Activated CD4-positive, alpha-beta T cell treated with anti-CD3 and anti-CD28 coated beads, Interleukin-2, amount 50 U/mL, for 16 hours (primary cell): Measurements from ENCODE around the gene NRARP.
A peak's percentile ranks its signal among the peaks of the same experiment; 100 is the strongest.

ENCODE experiments used
- DNase-seq: peaks from one replicate; pipeline ENCODE4 v3.0.0-alpha.2; 2020

The NRARP gene

DNA sequence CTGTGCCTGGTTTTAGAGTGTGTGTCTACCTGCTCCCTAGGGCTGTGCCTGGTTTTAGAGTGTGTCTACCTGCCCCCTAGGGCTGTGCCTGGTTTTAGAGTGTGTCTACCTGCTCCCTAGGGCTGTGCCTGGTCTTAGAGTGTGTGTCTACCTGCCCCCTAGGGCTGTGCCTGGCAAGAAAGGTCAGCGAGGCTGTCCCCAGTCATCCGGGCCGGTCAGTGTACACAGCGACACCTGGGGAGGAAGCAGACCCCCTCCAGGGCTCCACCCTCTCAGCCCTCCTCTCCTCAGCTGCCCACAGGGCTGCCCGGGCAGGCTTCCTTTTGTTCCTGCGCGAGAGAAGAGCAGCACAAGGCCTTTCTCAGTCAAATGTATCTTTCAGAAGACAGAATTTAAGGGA lies 4.1 kb downstream of the NRARP start:
- DNase-seq = no peak

- no peak for DNase-seq
Measured at GRCh38 chr9:137296670-137297664, 5.1 kb downstream of the NRARP start.

DNA sequence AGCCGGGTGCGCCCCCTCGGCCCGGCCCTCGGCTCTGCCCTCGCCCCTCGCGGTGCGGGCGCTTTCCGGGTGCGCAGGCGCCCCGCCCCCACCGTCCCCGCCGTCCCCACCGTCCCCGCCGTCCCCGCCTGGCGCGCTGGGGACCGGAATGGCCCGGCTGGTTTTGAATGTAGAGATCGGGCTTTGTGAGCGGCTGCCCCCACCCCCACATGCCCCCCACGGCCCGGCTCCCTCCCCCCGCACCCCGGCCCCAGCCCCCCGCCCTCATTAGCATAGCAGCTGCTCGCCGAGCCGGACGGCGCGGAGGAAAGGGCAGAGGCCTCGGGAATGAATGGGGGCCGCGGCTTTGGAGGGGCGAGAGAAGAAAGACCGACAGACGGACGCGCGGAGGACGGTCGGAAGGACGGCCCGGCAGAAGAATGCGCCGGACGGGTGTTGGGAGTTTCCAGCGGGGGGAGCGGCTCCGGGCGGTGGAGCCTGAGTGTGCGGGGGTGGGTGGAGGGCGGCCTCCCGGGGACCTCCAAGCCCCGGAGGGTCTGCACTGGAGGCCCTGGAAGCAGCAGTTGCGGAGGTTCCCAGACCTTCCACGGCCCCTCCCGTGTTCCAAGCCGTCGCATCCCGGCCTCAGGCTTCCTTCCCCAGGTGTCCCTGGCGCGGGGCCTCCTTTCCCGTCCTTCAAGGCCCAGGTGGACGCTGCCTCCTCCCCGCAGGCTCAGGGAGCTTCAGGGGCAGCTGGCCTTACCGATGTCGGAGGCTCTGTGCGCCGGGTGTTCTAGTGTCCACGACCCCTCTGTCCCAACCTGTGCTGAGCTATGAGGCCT lies 6.0 kb downstream of the NRARP start:
- no peak for DNase-seq

DNA sequence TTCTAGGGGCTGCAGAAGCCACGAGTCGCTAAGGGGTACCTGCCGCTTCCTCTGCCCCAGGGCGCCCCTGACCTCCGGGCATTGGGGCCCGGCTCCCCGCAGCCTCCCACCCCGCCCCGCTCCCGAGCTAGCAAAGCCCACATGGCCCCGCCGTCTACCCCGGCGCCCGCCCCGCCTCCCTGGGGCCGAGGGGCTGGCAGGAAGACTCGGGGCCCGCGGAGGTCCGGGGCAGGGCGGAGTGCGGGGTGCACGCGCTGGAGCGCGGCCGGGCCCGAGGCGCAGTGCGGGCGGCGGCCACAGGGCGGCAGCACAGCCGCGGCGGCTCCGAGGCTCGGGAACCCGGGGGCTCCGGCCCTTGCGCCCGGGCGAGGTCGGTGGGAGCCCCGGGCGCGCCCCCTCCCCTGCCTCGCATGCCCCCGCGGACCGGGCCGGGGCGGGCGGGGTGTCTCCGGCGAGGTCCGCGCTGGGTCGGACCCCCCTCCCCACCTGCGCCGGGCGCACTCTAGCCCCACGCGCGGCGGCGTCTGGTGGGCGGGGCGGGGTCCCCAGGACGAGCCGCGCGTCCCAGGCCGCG lies 6.7 kb downstream of the NRARP start:
- DNase-seq = peak; percentile 51

GRCh38 chr9:137294681-137295237 lies 7.3 kb downstream of the NRARP start:
- peak; percentile 22 for DNase-seq

GRCh38 chr9:137294091-137294680 lies 7.9 kb downstream of the NRARP start:
- DNase-seq = peak; percentile 61

GRCh38 chr9:137293482-137294090 lies 8.5 kb downstream of the NRARP start:
- DNase-seq = no peak

DNA sequence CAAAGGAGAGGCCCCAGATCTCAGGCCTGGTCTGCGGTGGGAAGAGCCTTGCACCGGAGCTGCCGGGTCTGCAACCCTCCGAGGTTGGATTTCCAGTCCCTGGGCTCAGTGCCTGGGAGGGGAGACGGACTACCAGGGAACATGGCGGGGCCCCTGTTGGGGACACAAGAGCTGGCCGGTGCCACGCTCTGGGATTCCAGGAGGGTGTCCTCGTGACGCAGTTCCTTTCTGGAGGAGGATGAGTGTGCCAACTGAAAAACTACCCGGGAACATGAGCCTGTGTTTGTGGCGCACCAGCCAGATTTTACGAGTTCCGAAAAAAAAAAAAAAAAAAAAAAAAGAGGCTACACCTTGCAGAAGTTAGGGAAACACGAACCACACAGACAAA lies 9.0 kb downstream of the NRARP start:
- no peak for DNase-seq

DNA sequence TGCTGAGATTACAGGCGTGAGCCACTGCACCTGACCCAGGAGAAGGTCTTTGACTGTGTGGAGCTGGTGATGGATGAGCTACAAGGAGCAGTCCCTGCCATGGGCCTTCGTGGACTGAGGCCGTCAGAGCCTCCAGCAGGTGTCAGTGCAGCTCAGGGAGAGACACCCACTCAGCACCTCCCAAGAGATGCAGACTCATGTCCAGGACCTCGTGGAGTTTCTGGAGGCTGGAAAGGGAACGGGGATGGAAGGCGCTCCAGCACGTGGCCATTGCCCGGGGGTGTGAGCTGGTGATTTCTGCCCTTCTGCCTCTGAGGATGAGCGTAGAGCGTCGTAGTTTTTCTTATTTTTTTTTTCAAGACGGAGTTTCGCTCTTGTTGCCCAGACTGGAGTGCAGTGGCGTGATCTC lies 15.1 kb downstream of the NRARP start:
- peak; percentile 25 for DNase-seq

DNA sequence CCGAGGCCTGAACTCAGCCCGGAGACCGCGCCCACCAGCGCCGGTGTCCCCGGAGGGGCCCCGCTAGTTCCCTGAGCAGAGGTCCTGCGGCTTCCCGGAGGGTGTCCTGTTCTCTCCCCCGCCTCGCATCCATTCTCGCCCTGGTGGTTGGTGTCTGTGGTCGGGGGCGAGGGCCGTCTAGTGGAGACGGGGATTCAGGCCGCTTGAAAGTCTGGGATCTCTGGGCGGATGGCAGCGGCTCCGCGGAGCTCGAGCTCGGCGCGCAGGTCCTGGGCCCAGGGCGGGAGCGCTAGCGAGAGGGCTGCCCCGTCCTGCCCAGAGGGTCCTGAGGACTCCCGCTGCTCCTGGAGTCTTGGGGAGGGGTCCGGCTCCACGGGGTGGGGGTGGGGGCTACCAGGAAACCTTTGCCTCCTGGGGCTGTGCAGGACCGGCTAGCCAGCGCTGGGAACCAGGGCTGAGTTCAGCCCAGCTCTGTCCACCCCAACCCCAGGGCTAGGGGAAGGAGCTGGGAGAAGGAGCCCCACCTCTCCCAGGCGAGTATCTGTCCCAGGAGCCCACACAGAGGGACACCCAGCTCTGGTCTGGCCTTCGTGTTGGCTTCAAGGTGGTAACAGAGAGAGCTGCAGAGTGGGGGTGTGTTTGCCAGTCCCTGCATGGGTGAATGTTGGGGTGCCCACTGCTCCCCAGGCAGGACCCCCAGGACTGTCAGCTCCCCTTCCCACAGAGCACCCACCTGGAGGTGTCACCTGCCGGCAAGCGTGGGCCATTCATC lies 20.5 kb downstream of the NRARP start:
- DNase-seq = no peak

GRCh38 chr9:137280474-137281344 lies 21.4 kb downstream of the NRARP start:
- no peak for DNase-seq

DNA sequence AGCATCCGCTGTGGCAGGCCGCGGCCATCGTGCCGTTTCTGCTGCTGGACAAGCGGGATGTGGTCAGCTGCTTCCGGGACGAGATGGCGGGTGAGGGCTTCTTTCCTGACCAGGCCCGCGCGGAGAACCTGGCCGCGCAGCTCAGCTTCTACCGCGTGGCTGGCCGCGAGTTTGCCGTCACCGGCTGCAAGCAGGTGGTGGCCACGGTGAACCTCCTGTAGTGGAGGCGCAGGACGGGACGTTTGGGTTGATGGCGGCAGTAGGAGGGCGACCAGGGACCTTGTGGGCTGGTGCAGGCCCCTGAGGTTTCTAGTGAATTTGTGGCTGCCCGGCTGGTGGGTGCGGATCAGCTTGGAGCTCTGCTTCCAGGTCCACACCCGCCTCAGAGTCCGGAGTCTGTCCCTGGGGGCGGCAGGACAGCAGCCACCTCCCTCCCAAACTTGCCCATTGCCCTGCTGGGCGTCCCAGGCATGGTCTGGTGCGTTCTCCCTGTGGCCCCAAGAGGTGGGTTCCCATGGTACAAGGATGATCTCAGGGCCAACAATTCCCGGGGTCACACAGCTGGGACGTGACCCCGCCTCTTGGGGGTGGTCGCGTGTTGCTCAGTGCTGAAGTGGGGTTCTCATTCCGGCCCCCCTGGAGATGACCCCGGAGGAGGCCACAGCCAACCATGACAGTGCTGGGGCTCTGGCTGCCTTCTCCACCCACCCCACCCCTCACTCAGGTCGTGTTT lies 22.2 kb downstream of the NRARP start:
- DNase-seq = no peak

DNA sequence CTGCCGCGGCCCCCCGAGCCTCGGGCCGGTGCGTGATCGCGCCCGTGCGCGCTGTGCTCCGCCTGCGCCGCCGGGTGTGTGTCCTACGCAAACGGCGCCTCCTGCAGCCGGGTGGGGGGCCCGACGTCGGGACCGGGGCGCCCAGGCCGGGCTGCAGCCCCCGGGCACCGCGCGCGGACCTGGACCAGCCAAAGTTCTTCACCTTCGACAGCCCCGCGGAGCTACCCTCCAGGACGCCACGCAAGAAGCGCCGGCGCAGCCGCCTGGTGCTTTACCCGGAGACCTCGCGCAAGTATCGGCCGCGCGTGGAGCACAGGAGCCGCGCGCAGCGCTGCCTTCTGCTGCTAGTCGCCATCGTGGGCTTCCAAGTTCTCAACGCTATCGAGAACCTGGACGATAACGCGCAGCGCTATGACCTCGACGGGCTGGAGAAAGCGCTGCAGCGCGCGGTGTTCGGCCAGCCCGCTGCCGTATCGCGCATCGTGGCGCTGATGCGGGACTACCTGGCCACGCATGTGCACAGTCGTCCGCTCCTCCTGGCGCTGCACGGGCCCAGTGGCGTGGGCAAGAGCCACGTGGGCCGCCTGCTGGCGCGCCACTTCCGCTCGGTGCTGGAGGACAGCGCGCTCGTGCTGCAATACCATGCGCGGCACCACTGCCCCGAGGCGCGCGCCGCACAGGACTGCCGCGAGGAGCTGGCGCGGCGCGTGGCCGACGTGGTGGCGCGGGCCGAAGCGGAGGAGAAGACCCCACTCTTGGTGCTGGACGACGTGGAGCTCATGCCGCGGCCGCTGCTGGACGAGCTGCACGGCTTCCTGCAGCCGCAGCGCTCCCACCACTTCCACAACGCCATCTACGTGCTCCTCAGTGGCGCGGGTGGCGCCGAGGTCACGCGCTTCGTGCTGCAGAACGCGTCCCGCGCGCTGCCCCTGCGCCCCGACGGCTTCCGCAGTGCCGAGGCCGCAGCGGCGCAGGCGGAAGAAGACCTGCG lies 23.1 kb downstream of the NRARP start:
- no peak for DNase-seq

DNA sequence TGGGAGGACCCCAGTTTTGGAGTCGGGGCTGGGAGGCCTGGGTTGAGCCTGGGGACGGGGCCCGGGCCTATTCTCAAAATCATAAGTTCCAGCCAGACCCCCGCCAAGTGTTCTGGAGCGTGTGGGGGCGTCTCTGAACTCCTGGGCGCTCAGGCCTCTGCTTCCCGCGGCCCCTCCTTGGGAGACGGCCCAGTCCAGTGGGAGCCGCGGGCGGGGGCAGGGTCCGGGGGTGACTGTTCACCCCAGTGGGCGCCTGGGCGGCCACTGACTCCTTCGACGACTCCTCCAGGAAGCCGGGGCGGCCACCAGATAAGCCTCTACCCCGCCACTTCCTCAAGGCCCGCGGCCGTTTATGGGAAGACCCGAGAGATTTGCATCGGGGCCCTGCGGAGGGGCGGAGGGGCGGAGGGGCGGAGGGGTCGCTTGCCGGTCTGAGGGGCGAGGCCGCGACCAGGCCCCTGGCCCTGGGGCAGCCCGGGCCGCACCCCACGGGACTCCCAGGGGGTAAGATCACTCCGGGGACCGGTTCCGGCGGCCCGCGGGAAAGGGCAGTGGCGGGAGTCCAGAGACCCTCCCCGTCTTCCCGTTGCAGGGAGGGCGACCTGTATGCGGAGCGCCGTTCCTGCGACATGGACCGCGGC lies 23.9 kb downstream of the NRARP start:
- no peak for DNase-seq

DNA sequence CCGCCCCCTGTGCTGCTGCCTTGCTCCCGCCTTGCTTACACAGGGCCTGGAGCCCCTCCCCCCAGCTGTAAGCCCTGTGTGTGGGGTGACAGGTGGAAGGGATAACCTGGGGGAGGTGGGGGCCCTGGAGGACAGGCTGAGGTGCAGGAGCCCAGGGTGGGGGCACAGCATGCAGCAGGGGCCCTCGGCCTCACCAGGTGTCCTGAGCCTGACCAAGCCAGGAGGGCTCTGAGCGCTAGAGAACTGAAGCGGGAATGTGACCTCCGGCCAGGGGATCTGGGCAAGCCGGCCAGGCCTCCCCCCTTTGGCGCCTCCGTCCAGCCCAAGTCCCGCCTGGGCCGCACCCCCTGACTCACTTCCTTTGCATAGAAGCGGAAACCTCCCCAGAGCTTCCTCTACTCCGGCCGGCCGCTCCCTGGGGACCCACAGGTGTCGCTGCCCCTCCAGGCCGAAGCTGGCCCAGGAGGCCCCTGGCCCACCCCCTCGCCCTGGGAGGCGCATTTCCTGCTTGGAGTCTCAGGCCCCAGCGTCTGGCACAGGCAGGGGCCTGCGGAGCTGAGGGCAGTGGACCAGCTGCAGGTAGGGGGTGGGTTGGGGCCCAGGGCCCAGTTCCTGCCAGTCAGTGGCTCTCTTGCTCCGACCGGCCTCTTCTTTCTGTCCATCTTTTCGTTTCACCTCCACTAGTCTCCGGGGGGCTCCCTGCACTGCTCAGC lies 24.6 kb downstream of the NRARP start, which contains the start of gene TOR4A:
Gene TOR4A (plus strand): TSS at position 398 of the 713 bp plus-strand sequence. CDS start 964 bp downstream, outside the sequence.
- peak; percentile 59 for DNase-seq

GRCh38 chr9:137276473-137277328 lies 25.4 kb downstream of the NRARP start:
- DNase-seq = no peak
